KMS-11 (cell line): ENCODE measurements around the gene CPD.

ENCODE experiments used
- H2AFZ ChIP-seq: fragments of 200-600 bp; sonication (generic); 2 replicates; pipeline ENCODE4 v1.6.1; 2016; ENCODE audit warnings: antibody characterized with exemption, mixed run types, low read depth
- H3K27ac ChIP-seq: fragments of 200-600 bp; sonication (generic); 2 replicates; pipeline ENCODE4 v1.6.1; 2016; ENCODE audit warnings: mild to moderate bottlenecking, mixed run types
- H3K27me3 ChIP-seq: fragments of 200-600 bp; sonication (generic); 2 replicates; pipeline ENCODE4 v1.6.1; 2017; ENCODE audit warnings: mild to moderate bottlenecking, low read depth, mixed run types, moderate library complexity; ENCODE audit not compliant: insufficient read depth
- H3K36me3 ChIP-seq: fragments of 200-600 bp; sonication (generic); 2 replicates; pipeline ENCODE4 v1.6.1; 2017; ENCODE audit warnings: mild to moderate bottlenecking, mixed run types; ENCODE audit not compliant: insufficient read depth
- H3K4me1 ChIP-seq: fragments of 200-600 bp; sonication (generic); 2 replicates; pipeline ENCODE4 v1.6.1; 2016; ENCODE audit warnings: mild to moderate bottlenecking, low read depth, mixed run types; ENCODE audit not compliant: poor library complexity, severe bottlenecking
- H3K4me2 ChIP-seq: fragments of 200-600 bp; sonication (generic); 2 replicates; pipeline ENCODE4 v1.7.0; 2016; ENCODE audit warnings: mild to moderate bottlenecking, mixed run types
- H3K4me3 ChIP-seq: fragments of 200-600 bp; sonication (generic); IDR thresholded peaks from 2 replicates; pipeline ENCODE4 v1.6.1; 2017; ENCODE audit warnings: low read depth, low read length, mixed read lengths; ENCODE audit not compliant: insufficient read depth
- H3K79me2 ChIP-seq: fragments of 200-600 bp; sonication (generic); 2 replicates; pipeline ENCODE4 v1.6.1; 2016; ENCODE audit warnings: low read depth, mixed run types; ENCODE audit not compliant: insufficient read depth
- H3K9ac ChIP-seq: fragments of 200-600 bp; sonication (generic); 2 replicates; pipeline ENCODE4 v1.6.1; 2016; ENCODE audit warnings: mild to moderate bottlenecking, mixed run types
- H4K20me1 ChIP-seq: fragments of 200-600 bp; sonication (generic); 2 replicates; pipeline ENCODE4 v1.6.1; 2016; ENCODE audit warnings: mild to moderate bottlenecking, mixed run types; ENCODE audit not compliant: insufficient read depth
- TF ChIP-seq, protein P1 (sequence below): fragments of 200-600 bp; sonication (generic); conservative IDR thresholded peaks from 2 replicates; pipeline ENCODE4 v1.6.1; 2017; ENCODE audit warnings: low read depth, mild to moderate bottlenecking, antibody characterized with exemption, low read length, moderate library complexity, mixed read lengths

CPD gene

DNA sequence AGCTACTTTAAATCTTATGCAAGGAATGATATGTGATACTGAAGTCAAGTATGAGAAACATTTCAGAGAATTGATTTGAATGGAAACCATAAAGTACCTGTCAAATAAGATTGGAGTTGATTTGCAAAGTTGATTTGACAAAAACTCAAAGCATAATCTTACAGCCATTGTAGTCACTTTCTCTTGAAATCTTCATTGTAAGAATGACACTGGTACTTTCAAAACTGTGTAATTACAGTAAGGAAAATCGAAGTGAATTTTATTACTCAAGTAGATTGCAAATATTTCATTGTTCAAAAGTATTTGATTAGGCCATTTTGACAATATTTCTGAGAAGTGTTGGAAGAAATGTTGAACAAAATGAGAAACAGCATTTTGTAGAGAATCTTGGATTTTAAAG lies 3.6 kb downstream of the CPD start:
- TF ChIP-seq, protein P1, sequence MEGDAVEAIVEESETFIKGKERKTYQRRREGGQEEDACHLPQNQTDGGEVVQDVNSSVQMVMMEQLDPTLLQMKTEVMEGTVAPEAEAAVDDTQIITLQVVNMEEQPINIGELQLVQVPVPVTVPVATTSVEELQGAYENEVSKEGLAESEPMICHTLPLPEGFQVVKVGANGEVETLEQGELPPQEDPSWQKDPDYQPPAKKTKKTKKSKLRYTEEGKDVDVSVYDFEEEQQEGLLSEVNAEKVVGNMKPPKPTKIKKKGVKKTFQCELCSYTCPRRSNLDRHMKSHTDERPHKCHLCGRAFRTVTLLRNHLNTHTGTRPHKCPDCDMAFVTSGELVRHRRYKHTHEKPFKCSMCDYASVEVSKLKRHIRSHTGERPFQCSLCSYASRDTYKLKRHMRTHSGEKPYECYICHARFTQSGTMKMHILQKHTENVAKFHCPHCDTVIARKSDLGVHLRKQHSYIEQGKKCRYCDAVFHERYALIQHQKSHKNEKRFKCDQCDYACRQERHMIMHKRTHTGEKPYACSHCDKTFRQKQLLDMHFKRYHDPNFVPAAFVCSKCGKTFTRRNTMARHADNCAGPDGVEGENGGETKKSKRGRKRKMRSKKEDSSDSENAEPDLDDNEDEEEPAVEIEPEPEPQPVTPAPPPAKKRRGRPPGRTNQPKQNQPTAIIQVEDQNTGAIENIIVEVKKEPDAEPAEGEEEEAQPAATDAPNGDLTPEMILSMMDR = no peak
- H3K79me2 ChIP-seq = peaks cover 18% of the 10 kb centered on the region; the same call in 1 of the 2 replicates
- H4K20me1 ChIP-seq = no peaks in the 10 kb centered on the region; the same call in 1 of the 2 replicates
- H2AFZ ChIP-seq = no peak overlapping the region
- no peak overlapping the region for H3K4me3 ChIP-seq
- H3K4me1 ChIP-seq = peaks cover 43% of the 10 kb centered on the region
- H3K36me3 ChIP-seq = no peaks in the 10 kb centered on the region
- no peak overlapping the region for H3K9ac ChIP-seq
- no peaks in the 10 kb centered on the region for H3K27me3 ChIP-seq
- H3K4me2 ChIP-seq = peak overlapping the region; percentile 56
- no peak overlapping the region for H3K27ac ChIP-seq

GRCh38 chr17:30388321-30389179 lies 9.8 kb downstream of the CPD start:
- TF ChIP-seq, protein P1 = no peak
- no peaks in the 10 kb centered on the region for H3K4me1 ChIP-seq
- H3K4me2 ChIP-seq = no peak overlapping the region
- H3K36me3 ChIP-seq = no peaks in the 10 kb centered on the region
- H3K27ac ChIP-seq = no peak overlapping the region
- H3K79me2 ChIP-seq = 0 out of 2 replicates have a peak, but pooled peaks cover under 1% of the 10 kb centered on the region
- H3K4me3 ChIP-seq = no peak overlapping the region
- no peak overlapping the region for H2AFZ ChIP-seq
- no peak overlapping the region for H3K9ac ChIP-seq
- no peaks in the 10 kb centered on the region for H3K27me3 ChIP-seq
- no peaks in the 10 kb centered on the region for H4K20me1 ChIP-seq

DNA sequence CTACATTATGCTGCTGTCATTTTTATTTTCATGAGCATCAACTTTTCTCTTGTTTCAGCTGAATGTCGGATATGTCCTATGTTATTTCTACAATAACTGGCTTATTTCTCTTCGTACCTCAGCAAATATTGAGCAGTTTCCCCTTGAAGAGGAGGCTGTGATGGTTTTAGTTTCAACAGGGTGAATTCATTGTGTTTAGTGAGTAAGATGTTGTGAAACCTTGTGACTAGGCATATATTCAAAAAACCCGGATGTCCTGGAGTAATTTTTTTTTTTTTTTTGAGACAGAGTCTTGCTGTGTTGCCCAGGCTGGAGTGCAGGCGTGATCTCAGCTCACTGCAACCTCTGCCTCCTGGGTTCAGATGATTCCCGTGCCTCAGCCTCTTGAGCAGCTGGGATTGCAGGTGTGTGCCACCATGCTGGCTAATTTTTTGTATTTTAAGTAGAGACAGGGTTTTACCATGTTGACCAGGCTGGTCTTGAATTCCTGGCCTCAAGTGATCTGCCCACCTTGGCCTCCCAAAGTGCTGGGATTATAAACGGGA lies 11.1 kb downstream of the CPD start:
- Histone ChIP-seq H4K20me1 (no peaks in the 10 kb centered on the region), H3K36me3 (no peaks in the 10 kb centered on the region), H3K79me2 (no peaks in the 10 kb centered on the region), H3K27ac (no peak overlapping the region), H2AFZ (no peak overlapping the region), H3K27me3 (no peaks in the 10 kb centered on the region), H3K4me1 (no peaks in the 10 kb centered on the region), H3K4me2 (no peak overlapping the region), H3K4me3 (no peak overlapping the region), H3K9ac (no peak overlapping the region)
- TF ChIP-seq, protein P1 = no peak

DNA sequence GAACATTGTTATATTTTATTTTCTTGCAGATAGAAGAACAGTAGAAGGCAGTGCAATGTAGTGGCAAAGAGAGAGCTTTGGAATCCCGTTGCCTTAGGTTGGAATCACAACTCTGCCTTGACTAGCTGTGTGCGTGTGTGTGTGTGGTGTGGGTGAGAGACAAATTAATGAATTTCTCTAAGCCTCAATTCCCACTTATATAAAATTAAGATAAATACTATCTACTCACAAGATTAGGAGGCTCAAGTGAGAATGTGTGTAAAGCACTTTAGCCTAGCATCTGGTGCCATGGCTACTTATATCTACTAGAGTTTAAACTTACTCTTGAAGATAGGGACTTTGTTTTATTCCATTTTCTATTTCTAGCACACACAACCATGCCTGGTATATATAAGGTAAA lies 12.8 kb downstream of the CPD start:
- Histone ChIP-seq H3K4me1 (no peaks in the 10 kb centered on the region), H3K27me3 (no peaks in the 10 kb centered on the region)

More for the DNA sequence above, 12.8 kb downstream of the CPD start:
- Histone ChIP-seq H2AFZ (no peak overlapping the region), H3K36me3 (no peaks in the 10 kb centered on the region), H3K4me2 (no peak overlapping the region), H3K79me2 (no peaks in the 10 kb centered on the region), H3K4me3 (no peak overlapping the region), H3K9ac (no peak overlapping the region), H3K27ac (no peak overlapping the region), H4K20me1 (no peaks in the 10 kb centered on the region)
- TF ChIP-seq, protein P1 = no peak
